Memory B cell (primary cell): Measurements from ENCODE around the gene NPAS2.

Source experiments
- ATAC-seq: fragments of 150-1000 bp; cut with Tn5 transposase; 2 replicates; pipeline ENCODE4 v1.10.0; 2021; ENCODE audit warnings: low read depth, mild to moderate bottlenecking, moderate library complexity
- DNase-seq, 2 donors: peaks; one replicate each; pipeline ENCODE4 v3.0.0; 2022; ENCODE audit warnings: low spot score in 2 of 2
- H3K27ac Mint-ChIP-seq: one replicate; pipeline ENCODE4 v1.8.0; 2022; ENCODE audit warnings: mild to moderate bottlenecking, moderate library complexity, mixed read lengths
- H3K27me3 Mint-ChIP-seq: one replicate; pipeline ENCODE4 v1.8.0; 2022; ENCODE audit warnings: mixed read lengths
- H3K36me3 Mint-ChIP-seq: one replicate; pipeline ENCODE4 v1.8.0; 2022; ENCODE audit warnings: mild to moderate bottlenecking, mixed read lengths
- H3K4me1 Mint-ChIP-seq: one replicate; pipeline ENCODE4 v1.8.0; 2022; ENCODE audit warnings: mixed read lengths
- H3K4me3 Mint-ChIP-seq: one replicate; pipeline ENCODE4 v1.8.0; 2022; ENCODE audit warnings: mild to moderate bottlenecking, moderate library complexity, mixed read lengths
- H3K9me3 Mint-ChIP-seq: one replicate; pipeline ENCODE4 v1.8.0; 2022; ENCODE audit warnings: mixed read lengths

NPAS2 gene

DNA sequence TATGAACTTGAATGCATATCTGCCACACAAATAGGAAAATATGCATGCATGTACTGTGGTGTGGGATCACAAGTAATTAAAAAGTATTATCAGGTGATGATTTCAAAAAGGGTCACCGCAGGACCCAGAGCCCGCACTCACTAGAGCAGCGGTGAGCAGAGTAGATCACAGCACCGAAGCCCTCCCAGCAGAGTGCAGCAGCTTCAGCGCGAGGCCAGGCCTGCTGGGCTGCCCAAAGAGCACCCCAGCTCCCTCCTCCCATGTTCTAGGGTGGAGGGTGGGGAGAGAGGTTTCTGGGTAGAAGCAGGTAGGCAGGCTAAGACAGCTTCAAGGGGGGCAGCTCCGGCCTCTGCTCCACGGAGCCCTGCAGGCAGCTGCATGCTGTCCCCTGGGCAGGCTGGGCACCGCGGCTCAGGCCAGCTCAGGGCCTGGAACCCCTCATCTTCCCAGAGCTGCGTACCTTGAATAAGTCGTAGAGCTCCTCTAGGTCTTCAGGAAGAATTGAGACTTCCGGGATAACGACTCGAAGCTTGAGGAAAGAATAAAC, 207.1 kb downstream of the NPAS2 start:
- ATAC-seq, result no peak

DNA sequence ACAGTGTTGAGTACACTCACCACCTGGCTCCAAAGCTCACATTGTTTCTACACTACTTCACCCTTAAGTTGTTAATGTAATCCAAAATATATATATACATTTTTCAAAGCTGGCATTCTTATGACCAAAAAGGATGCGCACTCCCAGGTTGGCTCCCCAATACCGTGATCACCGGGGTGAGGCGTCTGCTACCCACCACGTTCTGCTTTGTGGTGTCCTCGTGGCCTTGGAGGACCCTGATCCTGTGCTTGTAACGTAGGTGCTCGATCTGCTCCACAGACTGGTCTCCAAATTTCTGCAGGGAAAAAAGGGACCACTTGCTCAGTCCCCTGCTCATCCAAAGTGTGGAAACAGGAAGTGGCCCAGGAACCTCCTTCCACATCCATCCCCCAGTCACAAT, 207.9 kb downstream of the NPAS2 start:
- no peak overlapping the region for H3K4me3 Mint-ChIP-seq
- no peaks in the 10 kb centered on the region for H3K36me3 Mint-ChIP-seq
- H3K27ac Mint-ChIP-seq, result no peak overlapping the region
- H3K9me3 Mint-ChIP-seq, result no peaks in the 10 kb centered on the region
- DNase-seq, result no peak
- no peaks in the 10 kb centered on the region for H3K27me3 Mint-ChIP-seq
- ATAC-seq, result no peak
- no peaks in the 10 kb centered on the region for H3K4me1 Mint-ChIP-seq

More for the DNA sequence above, 207.1 kb downstream of the NPAS2 start:
- no peak overlapping the region for H3K27ac Mint-ChIP-seq
- H3K4me1 Mint-ChIP-seq, result no peaks in the 10 kb centered on the region
- no peaks in the 10 kb centered on the region for H3K27me3 Mint-ChIP-seq
- H3K4me3 Mint-ChIP-seq, result no peak overlapping the region
- no peaks in the 10 kb centered on the region for H3K9me3 Mint-ChIP-seq
- no peaks in the 10 kb centered on the region for H3K36me3 Mint-ChIP-seq
- no peak for DNase-seq

DNA sequence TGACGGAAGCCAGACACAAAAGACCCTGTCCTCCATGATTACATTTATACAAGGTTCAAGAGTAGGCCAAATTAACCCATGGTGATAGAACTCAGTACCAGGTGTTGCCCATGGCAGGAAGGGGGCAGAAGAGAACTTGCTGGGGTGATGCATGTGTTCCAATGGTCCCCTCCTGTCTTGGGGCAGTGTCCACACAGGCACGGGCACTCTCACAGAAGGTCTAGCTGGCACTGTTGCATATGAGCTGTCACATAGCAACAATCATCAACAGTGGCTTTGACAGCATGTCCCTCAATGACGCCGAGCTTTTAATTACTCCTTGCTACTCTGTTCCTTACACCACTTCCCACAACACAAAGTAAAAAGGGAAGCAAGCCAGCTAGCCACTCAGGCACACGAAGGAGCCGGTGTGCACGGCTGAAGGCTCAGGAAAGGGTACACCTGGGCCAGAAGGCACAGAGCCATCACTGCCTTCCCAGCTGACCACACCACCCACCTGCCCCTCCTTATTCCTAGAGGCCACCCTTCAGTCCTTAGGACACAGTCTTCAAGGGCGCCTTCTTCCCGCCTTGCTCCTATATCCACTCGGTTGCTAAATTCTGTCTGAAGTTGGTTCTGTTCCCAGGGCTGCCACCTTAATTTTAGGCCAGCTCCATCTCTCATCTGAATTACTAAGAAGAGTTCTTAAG, 211.1 kb downstream of the NPAS2 start:
- DNase-seq (no peak), ATAC-seq (no peak)
- H3K27me3 Mint-ChIP-seq, result no peaks in the 10 kb centered on the region
- no peak overlapping the region for H3K27ac Mint-ChIP-seq
- H3K4me1 Mint-ChIP-seq, result no peaks in the 10 kb centered on the region
- H3K36me3 Mint-ChIP-seq, result no peaks in the 10 kb centered on the region
- no peaks in the 10 kb centered on the region for H3K9me3 Mint-ChIP-seq
- H3K4me3 Mint-ChIP-seq, result no peak overlapping the region

DNA sequence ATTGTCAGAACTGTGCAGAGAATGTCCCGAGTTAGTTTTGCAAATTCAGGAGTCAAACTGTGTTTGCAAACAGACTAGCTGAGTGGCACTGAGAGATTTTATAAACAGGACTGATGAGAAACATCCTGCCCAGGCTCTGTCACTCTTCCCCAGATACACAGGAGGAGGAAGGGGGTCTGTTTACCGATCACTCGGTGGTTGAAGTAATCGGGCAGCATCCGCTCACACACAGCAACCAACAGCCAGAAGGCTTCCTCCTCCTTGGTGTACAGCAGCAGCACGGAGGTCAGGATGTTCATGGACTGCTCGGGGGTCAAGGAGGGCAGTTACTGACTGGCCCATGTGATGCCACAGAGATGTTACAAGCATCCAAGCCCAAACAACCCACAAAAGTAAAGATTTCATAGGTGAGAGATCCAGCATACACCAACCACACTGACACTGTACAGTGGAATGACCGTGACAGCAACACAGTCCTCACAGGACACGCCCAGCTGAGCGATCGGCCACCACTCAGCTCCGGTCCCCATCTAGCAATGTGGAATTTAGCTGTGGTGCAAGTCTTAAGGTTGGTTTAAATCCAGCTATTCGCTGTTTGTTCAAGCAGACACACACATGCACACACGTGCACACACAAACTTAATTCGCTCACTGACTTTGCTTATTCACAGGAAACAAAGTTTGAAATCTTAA, 212.3 kb downstream of the NPAS2 start:
- no peaks in the 10 kb centered on the region for H3K27me3 Mint-ChIP-seq
- H3K4me3 Mint-ChIP-seq, result no peak overlapping the region
- H3K36me3 Mint-ChIP-seq, result no peaks in the 10 kb centered on the region
- no peaks in the 10 kb centered on the region for H3K9me3 Mint-ChIP-seq
- no peaks in the 10 kb centered on the region for H3K4me1 Mint-ChIP-seq
- DNase-seq (no peak), ATAC-seq (no peak)
- H3K27ac Mint-ChIP-seq, result no peak overlapping the region

DNA sequence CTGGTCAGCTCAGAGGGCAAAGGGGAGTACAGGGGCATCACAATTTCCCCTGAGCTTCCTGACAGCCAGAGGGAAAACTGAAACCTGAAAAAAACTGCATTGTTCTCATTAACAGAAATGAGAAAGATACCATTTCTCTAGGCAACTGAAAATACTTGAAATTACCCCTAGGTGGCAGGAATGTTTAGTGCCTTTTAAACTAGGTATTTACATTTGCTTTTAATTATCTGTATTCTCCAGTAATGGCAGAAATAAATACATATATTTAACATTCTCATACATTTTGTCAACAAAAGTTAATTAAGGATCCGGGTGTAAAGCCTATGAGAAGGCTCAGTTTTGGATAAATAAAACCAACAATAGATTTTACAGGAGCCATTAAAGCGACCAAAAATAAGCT, 216.6 kb downstream of the NPAS2 start:
- no peak overlapping the region for H3K4me3 Mint-ChIP-seq
- no peaks in the 10 kb centered on the region for H3K9me3 Mint-ChIP-seq
- H3K36me3 Mint-ChIP-seq, result peaks cover 3% of the 10 kb centered on the region
- DNase-seq (no peak), ATAC-seq (no peak)
- H3K27ac Mint-ChIP-seq, result no peak overlapping the region
- H3K4me1 Mint-ChIP-seq, result peaks cover 8% of the 10 kb centered on the region
- no peaks in the 10 kb centered on the region for H3K27me3 Mint-ChIP-seq

DNA sequence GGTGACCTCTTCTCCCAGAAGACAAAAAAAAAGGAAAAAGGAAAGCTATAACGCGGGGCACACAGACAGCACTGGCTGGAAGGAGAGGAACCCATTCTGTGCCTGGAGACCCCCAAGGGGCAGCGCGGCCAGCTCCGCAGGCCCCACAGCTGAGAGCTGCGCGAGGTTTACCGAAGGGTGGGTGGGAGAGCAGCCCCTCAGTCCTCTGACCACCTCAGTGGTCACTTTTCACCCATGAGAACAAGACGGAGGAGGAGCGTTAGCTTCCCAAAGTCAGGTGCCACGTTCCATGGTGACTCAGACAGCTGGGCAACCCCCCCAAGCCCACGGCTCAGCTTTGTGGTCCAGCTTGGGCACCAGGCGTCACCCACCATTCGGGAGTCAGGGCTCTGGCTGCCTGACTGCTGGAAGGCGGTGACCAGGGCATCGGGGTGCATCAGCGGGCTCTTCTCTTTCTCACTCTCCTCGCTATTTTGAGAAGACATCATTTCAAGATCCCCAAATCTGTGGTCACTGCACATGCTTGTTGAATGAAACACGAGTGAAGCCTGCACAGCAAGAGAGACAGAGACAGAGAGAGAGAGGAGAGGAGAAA, 217.3 kb downstream of the NPAS2 start:
- H3K27me3 Mint-ChIP-seq, result no peaks in the 10 kb centered on the region
- H3K9me3 Mint-ChIP-seq, result no peaks in the 10 kb centered on the region
- H3K27ac Mint-ChIP-seq, result no peak overlapping the region
- H3K4me1 Mint-ChIP-seq, result peaks cover 8% of the 10 kb centered on the region
- DNase-seq (no peak), ATAC-seq (no peak)
- no peak overlapping the region for H3K4me3 Mint-ChIP-seq
- H3K36me3 Mint-ChIP-seq, result peaks cover 3% of the 10 kb centered on the region

DNA sequence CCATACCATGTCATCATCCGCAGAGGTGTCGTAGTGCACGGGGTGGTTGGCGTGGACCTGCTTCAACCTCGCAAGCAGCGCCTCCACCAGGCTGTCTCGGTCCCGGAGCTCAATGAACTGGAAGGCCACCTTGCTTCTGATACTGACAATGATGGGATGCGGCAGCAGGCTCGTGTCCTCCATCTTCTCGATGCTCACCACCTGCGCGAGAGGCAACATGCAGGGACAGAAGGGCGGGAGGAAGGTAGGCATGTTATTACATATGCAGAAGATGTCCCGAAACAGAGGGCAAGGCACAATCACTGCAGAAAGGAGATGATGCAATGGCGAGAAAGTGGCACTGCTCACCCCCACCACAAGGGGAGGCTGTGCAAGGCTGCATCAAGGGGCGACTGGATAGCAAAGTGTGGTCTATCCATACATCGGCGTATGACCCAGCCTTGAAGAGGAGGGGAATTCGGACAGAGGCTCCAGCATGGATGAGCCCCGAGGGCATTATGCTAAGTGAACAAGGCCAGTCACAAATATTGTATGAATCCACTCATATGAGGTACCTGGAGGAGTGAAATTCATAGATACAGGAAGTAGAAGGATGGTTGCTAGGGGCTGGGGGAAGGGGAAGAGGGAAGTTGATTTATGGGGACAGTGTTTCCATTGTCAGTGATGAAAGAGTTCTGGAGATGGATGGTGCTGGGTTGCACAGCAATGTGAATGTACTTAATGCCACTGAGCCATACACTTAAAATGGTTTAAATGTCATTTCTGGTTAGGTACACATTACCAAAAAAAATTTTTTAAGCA, 218.7 kb downstream of the NPAS2 start:
- no peak for ATAC-seq
- H3K4me1 Mint-ChIP-seq, result peaks cover 8% of the 10 kb centered on the region
- peaks cover 3% of the 10 kb centered on the region for H3K36me3 Mint-ChIP-seq
- no peaks in the 10 kb centered on the region for H3K27me3 Mint-ChIP-seq
- DNase-seq, result no peak
- no peak overlapping the region for H3K27ac Mint-ChIP-seq
- H3K4me3 Mint-ChIP-seq, result no peak overlapping the region
- no peaks in the 10 kb centered on the region for H3K9me3 Mint-ChIP-seq

DNA sequence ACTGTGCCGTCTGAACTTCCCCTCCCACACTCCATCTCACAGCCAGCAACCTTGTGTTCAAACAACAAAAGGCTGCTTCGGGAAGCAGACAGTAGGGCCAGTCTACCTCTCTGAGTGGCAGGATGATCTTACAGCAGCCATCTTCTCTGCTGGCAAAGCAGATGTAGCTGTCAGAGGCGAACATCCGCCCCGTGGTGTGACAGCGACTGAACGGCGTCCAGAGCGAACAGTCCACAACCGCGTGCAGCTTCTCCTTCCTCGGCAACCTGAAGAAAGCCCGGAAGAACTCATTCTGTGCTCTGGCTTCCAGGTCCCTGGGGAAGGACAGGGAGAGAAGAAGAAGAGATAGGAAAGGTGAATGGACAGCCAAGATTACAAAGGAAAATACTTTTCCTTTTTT, 220.1 kb downstream of the NPAS2 start:
- Mint-ChIP-seq H3K9me3 (no peaks in the 10 kb centered on the region), H3K27me3 (no peaks in the 10 kb centered on the region), H3K36me3 (peaks cover 3% of the 10 kb centered on the region), H3K27ac (no peak overlapping the region), H3K4me1 (peaks cover 15% of the 10 kb centered on the region), H3K4me3 (no peak overlapping the region)
- DNase-seq, result no peak
- no peak for ATAC-seq

DNA sequence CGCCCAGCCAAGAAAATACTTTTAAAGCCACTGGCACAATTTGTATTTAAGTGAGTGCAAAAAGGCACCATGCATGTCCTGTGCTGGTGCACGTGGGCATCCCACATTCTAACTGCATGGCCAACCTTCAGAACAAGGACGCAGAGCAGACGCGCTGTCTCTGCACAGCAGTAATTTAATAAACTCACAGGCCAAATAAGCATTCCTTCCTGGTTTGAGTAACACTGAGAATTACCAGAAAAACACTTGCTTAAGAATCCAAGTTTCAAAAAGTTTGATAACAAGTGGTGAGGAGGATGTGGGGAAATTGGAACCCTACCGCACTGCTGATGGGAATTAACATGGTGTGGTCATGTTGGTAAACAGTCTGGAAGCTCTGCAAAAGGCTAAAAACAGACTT, 220.8 kb downstream of the NPAS2 start:
- Mint-ChIP-seq H3K4me1 (peaks cover 15% of the 10 kb centered on the region), H3K27ac (no peak overlapping the region), H3K4me3 (no peak overlapping the region), H3K36me3 (peaks cover 3% of the 10 kb centered on the region), H3K27me3 (no peaks in the 10 kb centered on the region), H3K9me3 (no peaks in the 10 kb centered on the region)
- ATAC-seq (no peak), DNase-seq (no peak)

DNA sequence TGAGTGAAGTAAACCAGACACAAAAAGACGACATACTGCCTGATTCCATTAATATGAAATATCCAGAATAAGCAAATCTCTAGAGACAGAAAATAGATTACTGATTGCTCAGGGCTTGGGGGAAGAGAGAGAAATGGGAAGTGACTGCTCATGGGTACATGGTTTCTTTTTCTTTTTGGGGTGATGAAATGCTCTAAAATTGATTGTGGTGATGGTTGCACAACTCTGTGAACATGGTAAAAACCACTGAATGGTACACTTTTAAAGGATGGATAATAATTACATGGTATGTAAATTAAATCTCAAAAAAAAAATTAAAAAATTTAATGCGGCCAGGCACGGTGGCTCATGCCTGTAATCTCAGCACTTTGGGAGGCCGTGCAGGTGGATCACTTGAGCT, 221.5 kb downstream of the NPAS2 start:
- Mint-ChIP-seq H3K27me3 (no peaks in the 10 kb centered on the region), H3K4me3 (no peak overlapping the region), H3K36me3 (peaks cover 3% of the 10 kb centered on the region), H3K9me3 (no peaks in the 10 kb centered on the region), H3K4me1 (peaks cover 15% of the 10 kb centered on the region), H3K27ac (no peak overlapping the region)
- ATAC-seq (no peak), DNase-seq (no peak)

DNA sequence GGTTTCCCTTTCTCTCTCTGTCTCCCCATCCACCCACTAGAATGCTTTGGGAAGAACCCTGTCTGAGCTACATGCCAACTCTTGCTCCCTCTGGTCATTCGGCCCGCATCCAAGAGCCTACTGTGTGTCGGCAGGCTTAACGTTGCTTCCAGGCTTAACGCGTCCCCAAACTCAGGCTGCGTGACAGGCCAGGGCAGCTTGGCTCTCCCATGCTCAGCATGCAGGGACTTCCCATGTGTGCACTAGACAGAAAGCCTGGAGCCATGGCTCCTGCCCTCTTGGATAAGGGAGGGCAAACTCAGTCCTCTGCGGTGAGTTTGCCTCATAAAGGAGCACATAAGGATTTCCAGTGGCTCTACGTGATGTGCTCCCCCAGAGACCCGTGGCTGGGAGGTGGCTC, 225.4 kb downstream of the NPAS2 start:
- ATAC-seq, result no peak
- Mint-ChIP-seq H3K9me3 (no peaks in the 10 kb centered on the region), H3K4me3 (no peak overlapping the region), H3K36me3 (no peaks in the 10 kb centered on the region), H3K27ac (no peak overlapping the region), H3K4me1 (peaks cover 12% of the 10 kb centered on the region), H3K27me3 (no peaks in the 10 kb centered on the region)
- no peak for DNase-seq
